ENCODE measurements around the gene ENPP6. TPM values are rescaled to one million over a fixed set of nuclear protein-coding genes. Genes with fewer than 3 reads are reported as not detected.

The ENPP6 gene
- total RNA-seq, 2 experiments from 2014 or later: not detected

DNA sequence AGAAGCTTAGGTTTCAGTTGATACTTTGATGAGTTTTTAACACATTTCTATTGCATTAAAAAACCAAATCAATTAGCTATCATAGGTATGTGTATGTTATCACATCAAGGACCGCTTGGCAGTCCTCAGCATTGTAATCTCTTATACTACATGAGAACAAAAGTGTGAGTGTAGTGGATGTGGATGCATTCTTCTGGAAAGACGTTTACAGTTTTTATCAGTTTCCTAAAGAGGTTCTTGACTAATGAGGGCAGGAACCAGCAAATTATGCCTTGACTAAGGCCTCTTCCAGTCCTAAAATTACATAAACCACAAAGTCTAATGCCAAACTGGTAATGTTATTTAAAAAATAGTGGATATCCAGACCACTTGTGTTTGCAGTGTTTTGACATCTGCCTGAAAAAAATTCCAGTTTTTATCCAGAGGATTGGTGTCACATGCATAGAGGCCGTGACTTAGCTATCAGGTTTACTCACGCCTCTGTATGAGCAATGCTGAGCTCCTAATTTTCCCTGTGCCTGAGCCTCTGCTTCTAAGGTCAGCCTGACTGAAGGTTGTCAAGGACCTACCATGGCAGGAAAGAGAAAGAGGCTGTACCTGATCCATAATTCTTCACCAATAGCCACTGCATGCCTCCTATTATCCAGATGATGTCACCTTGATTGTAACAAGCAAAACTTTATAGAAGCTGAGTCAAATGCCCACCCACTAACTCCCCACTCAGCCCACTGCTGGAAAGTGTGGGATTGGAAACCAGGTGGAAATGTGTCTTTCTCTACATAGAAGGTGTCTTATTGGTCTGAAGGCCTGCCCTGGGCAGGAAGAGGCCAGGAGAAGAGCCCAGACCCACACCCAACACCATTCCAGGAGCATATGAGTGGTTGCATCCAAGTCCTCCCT, 68.7 kb downstream of the ENPP6 start:
- ATAC-seq (ENCODE audit: poor library complexity) (no peak), DNase-seq (no peak)
- ChIA-PET POLR2A (no interaction called here), CTCF (interaction anchor here (0.6 kb wide), 1 partner anchor 454 kb away, joined by 3 read pairs; no protein-coding TSS in a partner anchor)
- no peaks in the 10 kb centered on the region for H3K36me3 ChIP-seq (ENCODE audit: insufficient read depth, low read length)
- H3K27me3 Mint-ChIP-seq: peaks cover 11% of the 10 kb centered on the region
- H3K36me3 Mint-ChIP-seq (ENCODE audit: low read depth): no peaks in the 10 kb centered on the region
- TF ChIP-seq, protein P1, sequence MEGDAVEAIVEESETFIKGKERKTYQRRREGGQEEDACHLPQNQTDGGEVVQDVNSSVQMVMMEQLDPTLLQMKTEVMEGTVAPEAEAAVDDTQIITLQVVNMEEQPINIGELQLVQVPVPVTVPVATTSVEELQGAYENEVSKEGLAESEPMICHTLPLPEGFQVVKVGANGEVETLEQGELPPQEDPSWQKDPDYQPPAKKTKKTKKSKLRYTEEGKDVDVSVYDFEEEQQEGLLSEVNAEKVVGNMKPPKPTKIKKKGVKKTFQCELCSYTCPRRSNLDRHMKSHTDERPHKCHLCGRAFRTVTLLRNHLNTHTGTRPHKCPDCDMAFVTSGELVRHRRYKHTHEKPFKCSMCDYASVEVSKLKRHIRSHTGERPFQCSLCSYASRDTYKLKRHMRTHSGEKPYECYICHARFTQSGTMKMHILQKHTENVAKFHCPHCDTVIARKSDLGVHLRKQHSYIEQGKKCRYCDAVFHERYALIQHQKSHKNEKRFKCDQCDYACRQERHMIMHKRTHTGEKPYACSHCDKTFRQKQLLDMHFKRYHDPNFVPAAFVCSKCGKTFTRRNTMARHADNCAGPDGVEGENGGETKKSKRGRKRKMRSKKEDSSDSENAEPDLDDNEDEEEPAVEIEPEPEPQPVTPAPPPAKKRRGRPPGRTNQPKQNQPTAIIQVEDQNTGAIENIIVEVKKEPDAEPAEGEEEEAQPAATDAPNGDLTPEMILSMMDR (IDR thresholded peaks at IDR 0.05): no peak
- H3K27ac Mint-ChIP-seq: no peak overlapping the region
- H3K27ac ChIP-seq (ENCODE audit: low read depth in 1 of 2, low read length in 2 of 2): no peak overlapping the region
- H3K4me1 ChIP-seq (ENCODE audit: insufficient read depth, low read length): no peaks in the 10 kb centered on the region
- H3K4me3 ChIP-seq (ENCODE audit: low read length): no peak overlapping the region
- H3K4me3 Mint-ChIP-seq: no peak overlapping the region
- H3K9me3 Mint-ChIP-seq: no peaks in the 10 kb centered on the region
- H3K9me3 ChIP-seq (ENCODE audit: control insufficient read depth in 1 of 2, insufficient read depth in 1 of 2, low read length in 2 of 2): peaks cover 0 to 3% of the 10 kb centered on the region in 2 experiments
- H3K27me3 ChIP-seq (ENCODE audit: control insufficient read depth in 1 of 2, insufficient read depth in 2 of 2, low read length in 2 of 2): no peaks in the 10 kb centered on the region
- intact Hi-C loops (cut with DNase I, micrococcal nuclease): no loop called here
- no peaks in the 10 kb centered on the region for H3K4me1 Mint-ChIP-seq (ENCODE audit: low read depth)

DNA sequence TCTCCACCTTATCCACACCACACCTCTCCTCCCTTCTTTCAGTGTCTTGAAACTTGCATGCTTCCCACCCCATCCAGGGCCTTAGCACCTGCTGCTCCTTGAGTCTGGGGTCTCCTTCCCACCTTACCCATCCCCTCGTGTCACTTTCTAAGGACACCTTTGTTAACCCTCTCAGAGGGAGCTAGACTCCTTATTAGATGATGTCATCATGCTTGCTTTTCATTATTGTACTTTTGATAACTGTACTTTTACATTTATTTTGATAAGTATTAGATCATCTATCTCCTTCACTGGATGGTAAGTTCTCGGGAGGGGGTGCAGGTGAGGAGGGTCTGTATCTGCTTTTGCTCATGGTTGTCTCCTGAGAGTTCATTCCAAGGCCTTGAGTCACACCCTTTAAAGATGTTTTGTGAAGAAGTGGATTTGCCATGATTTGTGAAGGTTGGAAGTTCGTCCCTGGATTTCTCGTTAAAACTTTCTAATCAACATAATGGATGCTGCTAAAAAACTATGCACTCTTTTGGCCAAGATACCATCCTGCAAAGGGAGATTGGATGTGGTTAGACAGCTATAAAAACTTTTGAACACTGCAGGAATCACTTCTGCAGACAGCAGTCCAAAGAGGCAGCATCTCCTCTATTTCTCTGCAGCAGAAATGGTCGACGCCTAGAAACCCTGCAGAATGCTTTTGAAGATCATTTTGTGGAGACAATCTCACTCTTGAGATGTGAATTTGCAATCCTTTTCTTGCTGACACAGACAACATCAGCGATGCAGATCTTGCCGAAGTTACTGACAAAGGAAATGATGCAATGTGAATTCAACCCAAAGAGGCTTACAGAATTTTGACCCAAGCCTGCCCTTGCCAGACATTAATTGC, 69.6 kb downstream of the ENPP6 start:
- TF ChIP-seq, protein P1 (IDR thresholded peaks at IDR 0.05): no peak
- H3K27ac ChIP-seq (ENCODE audit: low read depth in 1 of 2, low read length in 2 of 2): no peak overlapping the region
- CTCF ChIA-PET: interaction anchor here (0.7 kb wide), 1 partner anchor 532 kb away, joined by 3 read pairs; no protein-coding TSS in a partner anchor
- no peaks in the 10 kb centered on the region for H3K4me1 ChIP-seq (ENCODE audit: insufficient read depth, low read length)
- H3K9me3 ChIP-seq (ENCODE audit: control insufficient read depth in 1 of 2, insufficient read depth in 1 of 2, low read length in 2 of 2): peaks cover 0 to 3% of the 10 kb centered on the region in 2 experiments
- H3K4me3 ChIP-seq (ENCODE audit: low read length): no peak overlapping the region
- POLR2A ChIA-PET: no interaction called here
- intact Hi-C loops (cut with DNase I, micrococcal nuclease): no loop called here
- no peak overlapping the region for H3K4me3 Mint-ChIP-seq
- peaks cover 0 to 2% of the 10 kb centered on the region in 2 experiments for H3K27me3 ChIP-seq (ENCODE audit: control insufficient read depth in 1 of 2, insufficient read depth in 2 of 2, low read length in 2 of 2)
- no peak for DNase-seq
- no peak overlapping the region for H3K27ac Mint-ChIP-seq
- no peaks in the 10 kb centered on the region for H3K36me3 Mint-ChIP-seq (ENCODE audit: low read depth)
- no peaks in the 10 kb centered on the region for H3K36me3 ChIP-seq (ENCODE audit: insufficient read depth, low read length)
- no peak for ATAC-seq (ENCODE audit: poor library complexity)
- H3K27me3 Mint-ChIP-seq: peaks cover 13% of the 10 kb centered on the region
- H3K9me3 Mint-ChIP-seq: no peaks in the 10 kb centered on the region
- no peaks in the 10 kb centered on the region for H3K4me1 Mint-ChIP-seq (ENCODE audit: low read depth)

DNA sequence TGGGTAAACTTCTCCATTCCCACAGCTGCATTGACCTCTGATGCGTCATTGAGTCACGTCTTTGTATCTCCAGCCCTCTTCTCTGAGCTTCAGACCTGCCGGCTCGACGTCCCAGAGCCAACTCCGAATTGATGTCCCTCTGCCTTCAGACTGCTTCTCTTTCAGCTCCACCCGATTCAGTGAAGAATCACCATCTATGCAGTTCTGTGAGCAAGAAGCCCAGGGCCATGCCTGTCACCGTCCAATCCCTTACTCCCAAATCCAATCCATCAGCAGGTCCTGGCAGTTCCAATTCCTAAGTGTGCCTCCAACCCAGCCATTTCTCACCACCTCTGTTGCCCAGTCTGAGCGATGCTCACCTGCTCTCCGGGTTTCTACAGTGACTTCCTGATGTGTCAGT, 70.7 kb downstream of the ENPP6 start:
- H3K9me3 Mint-ChIP-seq: no peaks in the 10 kb centered on the region
- intact Hi-C loops (cut with DNase I, micrococcal nuclease): no loop called here
- TF ChIP-seq, protein P1 (IDR thresholded peaks at IDR 0.05): no peak
- H3K27ac Mint-ChIP-seq: no peak overlapping the region
- DNase-seq (no peak), ATAC-seq (ENCODE audit: poor library complexity) (no peak)
- peaks cover 25% of the 10 kb centered on the region for H3K27me3 Mint-ChIP-seq
- ChIA-PET POLR2A (no interaction called here), CTCF (no interaction called here)
- no peaks in the 10 kb centered on the region for H3K4me1 ChIP-seq (ENCODE audit: insufficient read depth, low read length)
- no peaks in the 10 kb centered on the region for H3K36me3 Mint-ChIP-seq (ENCODE audit: low read depth)
- H3K4me1 Mint-ChIP-seq (ENCODE audit: low read depth): no peaks in the 10 kb centered on the region
- H3K4me3 Mint-ChIP-seq: no peak overlapping the region
- H3K27me3 ChIP-seq (ENCODE audit: control insufficient read depth in 1 of 2, insufficient read depth in 2 of 2, low read length in 2 of 2): peaks cover 0 to 5% of the 10 kb centered on the region in 2 experiments
- H3K4me3 ChIP-seq (ENCODE audit: low read length): no peak overlapping the region
- peaks cover 0 to under 1% of the 10 kb centered on the region in 2 experiments for H3K9me3 ChIP-seq (ENCODE audit: control insufficient read depth in 1 of 2, insufficient read depth in 1 of 2, low read length in 2 of 2)
- H3K36me3 ChIP-seq (ENCODE audit: insufficient read depth, low read length): no peaks in the 10 kb centered on the region
- no peak overlapping the region for H3K27ac ChIP-seq (ENCODE audit: low read depth in 1 of 2, low read length in 2 of 2)
